ENCODE results near the gene SLC35F3. TPM values are rescaled to one million over a fixed set of nuclear protein-coding genes. Genes with fewer than 3 reads are reported as not detected.

SLC35F3 gene
- total RNA-seq, 1 donor from 2014 or later: 0.57 TPM

DNA sequence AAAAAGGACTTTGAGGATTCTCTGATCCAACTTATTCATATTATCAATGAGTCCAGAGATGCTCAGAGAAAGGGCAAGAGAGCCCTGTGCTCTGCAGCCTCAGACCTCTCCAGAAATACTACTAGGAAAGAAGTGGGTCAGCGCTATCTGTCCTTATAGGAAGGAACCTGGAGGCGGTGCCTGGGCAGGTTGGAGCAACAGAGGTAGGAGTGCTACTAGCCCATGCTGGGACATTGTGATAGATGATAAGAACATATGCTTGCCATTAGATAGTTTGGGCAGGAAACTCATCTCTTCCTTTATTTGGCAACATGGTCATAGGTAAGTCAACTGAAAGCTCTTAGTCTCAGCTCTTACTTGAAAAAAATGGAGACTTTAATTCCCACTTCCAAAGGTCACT lies 335.0 kb downstream of the SLC35F3 start:
- no peak overlapping the region for H3K27ac Mint-ChIP-seq (ENCODE audit: unreplicated experiment)
- H3K36me3 Mint-ChIP-seq (ENCODE audit: low read depth, unreplicated experiment): no peaks in the 10 kb centered on the region
- no peaks in the 10 kb centered on the region for H3K36me3 ChIP-seq (ENCODE audit: insufficient read depth, low read length)
- H3K4me1 Mint-ChIP-seq (ENCODE audit: low read depth, unreplicated experiment): peaks cover 2% of the 10 kb centered on the region
- H3K27ac ChIP-seq (ENCODE audit: low read depth, low read length): no peak overlapping the region
- peaks cover 4% of the 10 kb centered on the region for H3K9me3 Mint-ChIP-seq (ENCODE audit: unreplicated experiment)
- H4K20me1 ChIP-seq (ENCODE audit: insufficient read depth, low read length): no peaks in the 10 kb centered on the region
- no peak overlapping the region for H3K4me3 Mint-ChIP-seq (ENCODE audit: unreplicated experiment)
- TF ChIP-seq, protein P1, sequence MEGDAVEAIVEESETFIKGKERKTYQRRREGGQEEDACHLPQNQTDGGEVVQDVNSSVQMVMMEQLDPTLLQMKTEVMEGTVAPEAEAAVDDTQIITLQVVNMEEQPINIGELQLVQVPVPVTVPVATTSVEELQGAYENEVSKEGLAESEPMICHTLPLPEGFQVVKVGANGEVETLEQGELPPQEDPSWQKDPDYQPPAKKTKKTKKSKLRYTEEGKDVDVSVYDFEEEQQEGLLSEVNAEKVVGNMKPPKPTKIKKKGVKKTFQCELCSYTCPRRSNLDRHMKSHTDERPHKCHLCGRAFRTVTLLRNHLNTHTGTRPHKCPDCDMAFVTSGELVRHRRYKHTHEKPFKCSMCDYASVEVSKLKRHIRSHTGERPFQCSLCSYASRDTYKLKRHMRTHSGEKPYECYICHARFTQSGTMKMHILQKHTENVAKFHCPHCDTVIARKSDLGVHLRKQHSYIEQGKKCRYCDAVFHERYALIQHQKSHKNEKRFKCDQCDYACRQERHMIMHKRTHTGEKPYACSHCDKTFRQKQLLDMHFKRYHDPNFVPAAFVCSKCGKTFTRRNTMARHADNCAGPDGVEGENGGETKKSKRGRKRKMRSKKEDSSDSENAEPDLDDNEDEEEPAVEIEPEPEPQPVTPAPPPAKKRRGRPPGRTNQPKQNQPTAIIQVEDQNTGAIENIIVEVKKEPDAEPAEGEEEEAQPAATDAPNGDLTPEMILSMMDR (IDR thresholded peaks at IDR 0.05; ENCODE audit: insufficient read depth, low read depth, low read length): no peak
- H3K9ac ChIP-seq (ENCODE audit: low read length): no peak overlapping the region
- H3K9me3 ChIP-seq (ENCODE audit: insufficient read depth, low read depth, low read length): no peaks in the 10 kb centered on the region
- no peak overlapping the region for H2AFZ ChIP-seq (ENCODE audit: low read depth, low read length)
- H3K4me1 ChIP-seq (ENCODE audit: insufficient read depth, low read length): no peaks in the 10 kb centered on the region
- H3K4me3 ChIP-seq (ENCODE audit: insufficient read depth, low read depth, low read length): no peak overlapping the region
- no peaks in the 10 kb centered on the region for H3K27me3 ChIP-seq (ENCODE audit: insufficient read depth, low read length)
- DNase-seq (ENCODE audit: low read depth) (no peak), FAIRE-seq (no peak)
- H3K79me2 ChIP-seq (ENCODE audit: insufficient read depth, low read length): no peaks in the 10 kb centered on the region
- H3K4me2 ChIP-seq (ENCODE audit: low read length): no peak overlapping the region
- peaks cover 19% of the 10 kb centered on the region for H3K27me3 Mint-ChIP-seq (ENCODE audit: low read depth, unreplicated experiment)

DNA sequence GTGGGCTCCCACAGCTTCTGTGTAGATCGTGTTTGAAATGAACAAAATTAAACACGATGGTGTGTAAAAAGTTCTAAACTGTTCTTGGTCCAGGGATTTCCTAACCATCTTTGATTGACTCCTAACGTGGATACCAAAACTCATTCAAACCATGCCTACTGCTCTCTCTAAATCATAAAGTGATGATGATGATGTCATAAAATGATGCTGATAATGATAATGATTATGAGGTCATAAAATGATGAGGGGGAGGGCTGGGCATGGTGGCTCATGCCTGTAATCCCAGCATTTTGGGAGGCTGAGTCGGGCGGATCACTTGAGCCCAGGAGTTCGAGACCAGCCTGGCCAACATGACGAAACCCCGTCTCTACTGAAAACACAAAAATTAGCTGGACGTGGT lies 335.5 kb downstream of the SLC35F3 start:
- no peaks in the 10 kb centered on the region for H3K9me3 ChIP-seq (ENCODE audit: insufficient read depth, low read depth, low read length)
- no peaks in the 10 kb centered on the region for H3K79me2 ChIP-seq (ENCODE audit: insufficient read depth, low read length)
- Mint-ChIP-seq H3K27ac (ENCODE audit: unreplicated experiment) (no peak overlapping the region), H3K27me3 (ENCODE audit: low read depth, unreplicated experiment) (peaks cover 16% of the 10 kb centered on the region), H3K36me3 (ENCODE audit: low read depth, unreplicated experiment) (no peaks in the 10 kb centered on the region), H3K4me1 (ENCODE audit: low read depth, unreplicated experiment) (peaks cover 2% of the 10 kb centered on the region), H3K4me3 (ENCODE audit: unreplicated experiment) (no peak overlapping the region), H3K9me3 (ENCODE audit: unreplicated experiment) (peaks cover 4% of the 10 kb centered on the region)
- no peak overlapping the region for H3K4me2 ChIP-seq (ENCODE audit: low read length)
- H2AFZ ChIP-seq (ENCODE audit: low read depth, low read length): no peak overlapping the region
- no peak for TF ChIP-seq EZH2 (IDR thresholded peaks at IDR 0.05; ENCODE audit: insufficient read depth, low read length)
- TF ChIP-seq, protein P1 (IDR thresholded peaks at IDR 0.05; ENCODE audit: insufficient read depth, low read depth, low read length): no peak
- no peaks in the 10 kb centered on the region for H3K4me1 ChIP-seq (ENCODE audit: insufficient read depth, low read length)
- no peaks in the 10 kb centered on the region for H4K20me1 ChIP-seq (ENCODE audit: insufficient read depth, low read length)
- FAIRE-seq (no peak), DNase-seq (ENCODE audit: low read depth) (no peak)
- H3K27ac ChIP-seq (ENCODE audit: low read depth, low read length): no peak overlapping the region
- H3K27me3 ChIP-seq (ENCODE audit: insufficient read depth, low read length): no peaks in the 10 kb centered on the region
- H3K36me3 ChIP-seq (ENCODE audit: insufficient read depth, low read length): no peaks in the 10 kb centered on the region
- H3K4me3 ChIP-seq (ENCODE audit: insufficient read depth, low read depth, low read length): no peak overlapping the region
- no peak overlapping the region for H3K9ac ChIP-seq (ENCODE audit: low read length)

DNA sequence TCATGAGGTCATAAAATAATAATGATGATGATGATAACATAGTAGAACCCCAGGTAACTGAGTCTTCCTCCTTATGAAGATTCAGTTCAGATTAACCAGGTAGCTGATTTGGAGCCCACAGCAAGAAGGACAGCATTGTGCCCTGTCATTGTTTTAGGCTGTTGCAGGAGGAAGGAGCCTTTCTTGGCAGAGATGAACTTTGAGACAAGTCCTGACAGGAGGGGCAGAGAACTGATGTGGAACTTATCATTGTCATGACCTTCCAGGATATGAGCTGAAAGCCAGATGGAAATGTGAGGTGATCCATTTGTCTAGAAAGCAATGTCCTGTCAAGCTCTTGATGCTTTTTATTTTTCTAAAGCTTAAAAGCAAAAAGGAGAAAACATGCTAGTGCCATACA lies 336.2 kb downstream of the SLC35F3 start:
- H3K4me2 ChIP-seq (ENCODE audit: low read length): no peak overlapping the region
- H3K4me3 ChIP-seq (ENCODE audit: insufficient read depth, low read depth, low read length): no peak overlapping the region
- no peaks in the 10 kb centered on the region for H3K79me2 ChIP-seq (ENCODE audit: insufficient read depth, low read length)
- H3K27ac ChIP-seq (ENCODE audit: low read depth, low read length): no peak overlapping the region
- no peaks in the 10 kb centered on the region for H3K9me3 ChIP-seq (ENCODE audit: insufficient read depth, low read depth, low read length)
- Mint-ChIP-seq H3K9me3 (ENCODE audit: unreplicated experiment) (peaks cover 4% of the 10 kb centered on the region), H3K27me3 (ENCODE audit: low read depth, unreplicated experiment) (peaks cover 15% of the 10 kb centered on the region), H3K36me3 (ENCODE audit: low read depth, unreplicated experiment) (no peaks in the 10 kb centered on the region), H3K27ac (ENCODE audit: unreplicated experiment) (no peak overlapping the region), H3K4me3 (ENCODE audit: unreplicated experiment) (no peak overlapping the region), H3K4me1 (ENCODE audit: low read depth, unreplicated experiment) (no peaks in the 10 kb centered on the region)
- H3K9ac ChIP-seq (ENCODE audit: low read length): no peak overlapping the region
- no peak overlapping the region for H2AFZ ChIP-seq (ENCODE audit: low read depth, low read length)
- H3K27me3 ChIP-seq (ENCODE audit: insufficient read depth, low read length): no peaks in the 10 kb centered on the region
- TF ChIP-seq EZH2 (IDR thresholded peaks at IDR 0.05; ENCODE audit: insufficient read depth, low read length): no peak
- TF ChIP-seq, protein P1 (IDR thresholded peaks at IDR 0.05; ENCODE audit: insufficient read depth, low read depth, low read length): no peak
- no peak for DNase-seq (ENCODE audit: low read depth)
- no peaks in the 10 kb centered on the region for H3K36me3 ChIP-seq (ENCODE audit: insufficient read depth, low read length)
- no peak for FAIRE-seq
- no peaks in the 10 kb centered on the region for H4K20me1 ChIP-seq (ENCODE audit: insufficient read depth, low read length)
- H3K4me1 ChIP-seq (ENCODE audit: insufficient read depth, low read length): no peaks in the 10 kb centered on the region

All from astrocyte (in vitro differentiated cells and primary cell).